Stimulated activated memory B cell treated with anti-CD40 and anti-IgM and Interleukin-4, amounts not matched to agents 10 μg/mL and 1 μg/mL and 100 μg/mL, for 72 hours (primary cell): ENCODE results near the gene NAA20.
A peak's percentile ranks its signal among the peaks of the same experiment; 100 is the strongest.

ENCODE experiments used
- ATAC-seq: fragments of 150-1000 bp; cut with Tn5 transposase; 2 replicates; pipeline ENCODE4 v1.10.0; 2021
- H3K27ac Mint-ChIP-seq: one replicate; pipeline ENCODE4 v1.8.0; 2022; ENCODE audit warnings: mild to moderate bottlenecking, mixed read lengths
- H3K27me3 Mint-ChIP-seq: one replicate; pipeline ENCODE4 v1.8.0; 2022; ENCODE audit warnings: mixed read lengths
- H3K36me3 Mint-ChIP-seq: one replicate; pipeline ENCODE4 v1.8.0; 2022; ENCODE audit warnings: mixed read lengths
- H3K4me1 Mint-ChIP-seq: one replicate; pipeline ENCODE4 v1.8.0; 2022; ENCODE audit warnings: mixed read lengths
- H3K4me3 Mint-ChIP-seq: one replicate; pipeline ENCODE4 v1.8.0; 2022; ENCODE audit warnings: mild to moderate bottlenecking, moderate library complexity, mixed read lengths
- H3K9me3 Mint-ChIP-seq: one replicate; pipeline ENCODE4 v1.8.0; 2022; ENCODE audit warnings: mixed read lengths

The NAA20 gene

GRCh38 chr20:20024942-20025341 lies 7.8 kb downstream of the NAA20 start:
- Mint-ChIP-seq H3K27ac (peak overlapping the region; percentile 26), H3K9me3 (no peaks in the 10 kb centered on the region), H3K36me3 (peaks cover 22% of the 10 kb centered on the region), H3K4me1 (peaks cover 28% of the 10 kb centered on the region), H3K4me3 (no peak overlapping the region), H3K27me3 (no peaks in the 10 kb centered on the region)
- no peak for ATAC-seq

- no peak for ATAC-seq
- Mint-ChIP-seq H3K9me3 (no peaks in the 10 kb centered on the region), H3K4me1 (peaks cover 7% of the 10 kb centered on the region), H3K4me3 (no peak overlapping the region), H3K36me3 (peaks cover 23% of the 10 kb centered on the region), H3K27ac (no peak overlapping the region), H3K27me3 (no peaks in the 10 kb centered on the region)
Measured at GRCh38 chr20:20027284-20027683, 10.1 kb downstream of the NAA20 start.

GRCh38 chr20:20031790-20032189 lies 14.6 kb downstream of the NAA20 start:
- H3K27ac Mint-ChIP-seq: no peak overlapping the region
- H3K4me3 Mint-ChIP-seq: no peak overlapping the region
- no peak for ATAC-seq
- H3K9me3 Mint-ChIP-seq: no peaks in the 10 kb centered on the region
- peaks cover 35% of the 10 kb centered on the region for H3K36me3 Mint-ChIP-seq
- no peaks in the 10 kb centered on the region for H3K27me3 Mint-ChIP-seq
- peaks cover 2% of the 10 kb centered on the region for H3K4me1 Mint-ChIP-seq

GRCh38 chr20:20034486-20034885 lies 17.3 kb downstream of the NAA20 start:
- peaks cover 42% of the 10 kb centered on the region for H3K36me3 Mint-ChIP-seq
- no peak overlapping the region for H3K4me3 Mint-ChIP-seq
- peaks cover 6% of the 10 kb centered on the region for H3K4me1 Mint-ChIP-seq
- no peak overlapping the region for H3K27ac Mint-ChIP-seq
- H3K9me3 Mint-ChIP-seq: no peaks in the 10 kb centered on the region
- no peak for ATAC-seq
- H3K27me3 Mint-ChIP-seq: no peaks in the 10 kb centered on the region

GRCh38 chr20:20036756-20037155 lies 19.6 kb downstream of the NAA20 start:
- Mint-ChIP-seq H3K27me3 (no peaks in the 10 kb centered on the region), H3K4me3 (no peak overlapping the region), H3K36me3 (peaks cover 41% of the 10 kb centered on the region), H3K4me1 (peaks cover 6% of the 10 kb centered on the region), H3K9me3 (no peaks in the 10 kb centered on the region), H3K27ac (no peak overlapping the region)
- no peak for ATAC-seq

GRCh38 chr20:20037960-20038359 lies 20.8 kb downstream of the NAA20 start:
- no peaks in the 10 kb centered on the region for H3K27me3 Mint-ChIP-seq
- H3K4me1 Mint-ChIP-seq: peaks cover 6% of the 10 kb centered on the region
- no peaks in the 10 kb centered on the region for H3K9me3 Mint-ChIP-seq
- no peak overlapping the region for H3K27ac Mint-ChIP-seq
- ATAC-seq: no peak
- peaks cover 45% of the 10 kb centered on the region for H3K36me3 Mint-ChIP-seq
- H3K4me3 Mint-ChIP-seq: no peak overlapping the region

- no peak for ATAC-seq
Measured at GRCh38 chr20:20038586-20038985, 21.4 kb downstream of the NAA20 start.

GRCh38 chr20:20039752-20040387 lies 22.7 kb downstream of the NAA20 start:
- ATAC-seq: no peak
- Mint-ChIP-seq H3K27me3 (no peaks in the 10 kb centered on the region), H3K9me3 (no peaks in the 10 kb centered on the region), H3K36me3 (peaks cover 62% of the 10 kb centered on the region), H3K4me3 (no peak overlapping the region), H3K4me1 (peaks cover 12% of the 10 kb centered on the region), H3K27ac (no peak overlapping the region)

More at GRCh38 chr20:20038586-20038985, 21.4 kb downstream of the NAA20 start:
- peaks cover 51% of the 10 kb centered on the region for H3K36me3 Mint-ChIP-seq
- H3K9me3 Mint-ChIP-seq: no peaks in the 10 kb centered on the region
- H3K27ac Mint-ChIP-seq: no peak overlapping the region
- peaks cover 6% of the 10 kb centered on the region for H3K4me1 Mint-ChIP-seq
- H3K4me3 Mint-ChIP-seq: no peak overlapping the region
- no peaks in the 10 kb centered on the region for H3K27me3 Mint-ChIP-seq

GRCh38 chr20:20051767-20052073 lies 34.6 kb downstream of the NAA20 start:
- Mint-ChIP-seq H3K36me3 (peaks cover 33% of the 10 kb centered on the region), H3K27me3 (no peaks in the 10 kb centered on the region), H3K4me1 (peaks cover 17% of the 10 kb centered on the region), H3K4me3 (peak overlapping the region; percentile 95), H3K27ac (peak overlapping the region; percentile 94), H3K9me3 (no peaks in the 10 kb centered on the region)
- peak; percentile 39 for ATAC-seq

- H3K9me3 Mint-ChIP-seq: no peaks in the 10 kb centered on the region
- ATAC-seq: peak; percentile 98
- H3K4me3 Mint-ChIP-seq: peak within 1 kb of the TSS; percentile 95
- no peaks in the 10 kb centered on the region for H3K27me3 Mint-ChIP-seq
- H3K27ac Mint-ChIP-seq: peak within 1 kb of the TSS; percentile 94
- H3K36me3 Mint-ChIP-seq: peaks cover 30% of the 10 kb centered on the region
- H3K4me1 Mint-ChIP-seq: peaks cover 17% of the 10 kb centered on the region
Measured at GRCh38 chr20:20052074-20052970, 35.2 kb downstream of the NAA20 start, which contains the start of the genes CFAP61 and CRNKL1. TSS of gene CFAP61 (plus strand) at chr20:20052532. CDS start at chr20:20056654, 4,122 bp downstream. TSS of gene CRNKL1 (minus strand) at chr20:20052466. CDS start at chr20:20052342, 124 bp downstream.

- peaks cover 39% of the 10 kb centered on the region for H3K27me3 Mint-ChIP-seq
- no peak for ATAC-seq
- no peaks in the 10 kb centered on the region for H3K4me1 Mint-ChIP-seq
Measured at GRCh38 chr20:20060234-20060998, 43.3 kb downstream of the NAA20 start.

GRCh38 chr20:20063941-20064702 lies 47.0 kb downstream of the NAA20 start:
- H3K36me3 Mint-ChIP-seq: no peaks in the 10 kb centered on the region
- no peak overlapping the region for H3K4me3 Mint-ChIP-seq
- peaks cover 44% of the 10 kb centered on the region for H3K27me3 Mint-ChIP-seq
- H3K27ac Mint-ChIP-seq: no peak overlapping the region
- no peaks in the 10 kb centered on the region for H3K9me3 Mint-ChIP-seq
- H3K4me1 Mint-ChIP-seq: no peaks in the 10 kb centered on the region
- ATAC-seq: no peak

More at GRCh38 chr20:20060234-20060998, 43.3 kb downstream of the NAA20 start:
- Mint-ChIP-seq H3K4me3 (no peak overlapping the region), H3K36me3 (no peaks in the 10 kb centered on the region), H3K27ac (no peak overlapping the region), H3K9me3 (no peaks in the 10 kb centered on the region)

GRCh38 chr20:20065361-20065760 lies 48.2 kb downstream of the NAA20 start:
- ATAC-seq: no peak
- H3K36me3 Mint-ChIP-seq: no peaks in the 10 kb centered on the region
- no peak overlapping the region for H3K4me3 Mint-ChIP-seq
- H3K9me3 Mint-ChIP-seq: no peaks in the 10 kb centered on the region
- no peak overlapping the region for H3K27ac Mint-ChIP-seq
- peaks cover 44% of the 10 kb centered on the region for H3K27me3 Mint-ChIP-seq
- H3K4me1 Mint-ChIP-seq: no peaks in the 10 kb centered on the region

- Mint-ChIP-seq H3K27me3 (no peaks in the 10 kb centered on the region), H3K27ac (no peak overlapping the region), H3K36me3 (no peaks in the 10 kb centered on the region), H3K9me3 (no peaks in the 10 kb centered on the region), H3K4me3 (no peak overlapping the region), H3K4me1 (no peaks in the 10 kb centered on the region)
- peak; percentile 14 for ATAC-seq
Measured at GRCh38 chr20:20070871-20071726, 53.9 kb downstream of the NAA20 start.
